Hepatocyte (in vitro differentiated cells): ENCODE results near the gene CNGA3. TPM values are rescaled to one million over a fixed set of nuclear protein-coding genes. Genes with fewer than 3 reads are reported as not detected.

ENCODE experiments used
- DNase-seq: peaks from one replicate; pipeline ENCODE4 v3.0.0-alpha.2; 2016; ENCODE audit warnings: low spot score
- H2AFZ ChIP-seq: fragments of 200-600 bp; sonication (generic); 2 replicates; pipeline ENCODE4 v1.6.0; 2016; ENCODE audit warnings: antibody characterized with exemption, mild to moderate bottlenecking
- H3K27ac ChIP-seq: fragments of 200-600 bp; sonication (generic); 2 replicates; pipeline ENCODE4 v1.5.1; 2016; ENCODE audit warnings: mild to moderate bottlenecking
- H3K27me3 ChIP-seq: fragments of 200-600 bp; sonication (generic); 2 replicates; pipeline ENCODE4 v1.6.1; 2016
- H3K36me3 ChIP-seq: fragments of 200-600 bp; sonication (generic); replicated peaks from 2 replicates; pipeline ENCODE4 v1.5.1; 2016; ENCODE audit warnings: low read depth; ENCODE audit not compliant: insufficient read depth
- H3K4me1 ChIP-seq: fragments of 200-600 bp; sonication (generic); 2 replicates; pipeline ENCODE4 v1.5.1; 2016; ENCODE audit warnings: mild to moderate bottlenecking, moderate library complexity; ENCODE audit not compliant: insufficient read depth
- H3K4me2 ChIP-seq: fragments of 200-600 bp; sonication (generic); 2 replicates; pipeline ENCODE4 v1.6.0; 2016
- H3K4me3 ChIP-seq: fragments of 200-600 bp; sonication (generic); 2 replicates; pipeline ENCODE4 v1.5.1; 2016; ENCODE audit warnings: mild to moderate bottlenecking
- H3K79me2 ChIP-seq: fragments of 200-600 bp; sonication (generic); 2 replicates; pipeline ENCODE4 v1.6.0; 2017; ENCODE audit warnings: mild to moderate bottlenecking
- H3K9me2 ChIP-seq: fragments of 200-600 bp; sonication (generic); replicated peaks from 2 replicates; pipeline ENCODE4 v1.6.0; 2017; ENCODE audit warnings: mild to moderate bottlenecking; ENCODE audit not compliant: insufficient read depth
- H3K9me3 ChIP-seq: fragments of 200-600 bp; sonication (generic); 2 replicates; pipeline ENCODE4 v1.5.1; 2016; ENCODE audit warnings: low read depth, mild to moderate bottlenecking
- H4K20me1 ChIP-seq: fragments of 200-600 bp; sonication (generic); 2 replicates; pipeline ENCODE4 v1.6.0; 2016; ENCODE audit warnings: mild to moderate bottlenecking; ENCODE audit not compliant: insufficient read depth, poor library complexity, severe bottlenecking
- CTCF ChIP-seq: fragments of 200-600 bp; sonication (generic); IDR thresholded peaks from 2 replicates; pipeline ENCODE4 v1.5.1; 2016; ENCODE audit warnings: antibody characterized with exemption, mild to moderate bottlenecking; ENCODE audit not compliant: poor library complexity
- EZH2 ChIP-seq: fragments of 200-600 bp; sonication (generic); IDR thresholded peaks from 2 replicates; pipeline ENCODE4 v1.6.1; 2016; ENCODE audit warnings: antibody characterized with exemption, mild to moderate bottlenecking, borderline replicate concordance
- EZH2phosphoT487 ChIP-seq: fragments of 200-600 bp; sonication (generic); IDR thresholded peaks from one replicate; pipeline ENCODE4 v1.6.1; 2018; ENCODE audit warnings: antibody characterized with exemption, mild to moderate bottlenecking, low read depth, moderate library complexity; ENCODE audit not compliant: unreplicated experiment, severe bottlenecking
- WGBS: methylation state at CpG from one replicate; pipeline ENCODE4 v1.1.6; 2016; ENCODE audit warnings: low lambda C conversion rate; ENCODE audit errors: missing lambda C conversion rate; 5-methylcytosine and 5-hydroxymethylcytosine counted together
- polyA plus RNA-seq: library from polyadenylated mRNA; unstranded; fragments of >200 nt; fragmentation: Nextera tagmentation; extraction: Ambion mirVana; gene quantifications from 2 replicates; pipeline ENCODE4 v1.2.1, GENCODE V29; 2016
- total RNA-seq: library from RNA; depleted of rRNA; stranded (reverse); fragments of >200 nt; gene quantifications from 2 replicates; pipeline ENCODE4 v1.2.3, GENCODE V29; 2014

The CNGA3 gene
- total and polyA plus RNA-seq, 2 experiments from 2014 or later: 0.13 TPM; not detected in 1

GRCh38 chr2:98308068-98308467 is 38.2 kb upstream of the CNGA3 start:
- H3K4me1 ChIP-seq: no peaks in the 10 kb centered on the region
- 81% methylated on average over 8 of the region's 8 CpGs for WGBS
- no peak overlapping the region for H3K4me3 ChIP-seq
- no peaks in the 10 kb centered on the region for H3K9me3 ChIP-seq
- H2AFZ ChIP-seq: no peak overlapping the region
- H3K4me2 ChIP-seq: no peak overlapping the region
- no peak for DNase-seq
- H4K20me1 ChIP-seq: no peaks in the 10 kb centered on the region
- no peaks in the 10 kb centered on the region for H3K27me3 ChIP-seq
- no peak overlapping the region for H3K27ac ChIP-seq
- TF ChIP-seq EZH2phosphoT487: no peak
- H3K79me2 ChIP-seq: no peaks in the 10 kb centered on the region
- no peaks in the 10 kb centered on the region for H3K36me3 ChIP-seq
- no peaks in the 10 kb centered on the region for H3K9me2 ChIP-seq

GRCh38 chr2:98308532-98308931 is 37.7 kb upstream of the CNGA3 start:
- Histone ChIP-seq H3K4me3 (no peak overlapping the region), H3K4me2 (no peak overlapping the region), H3K79me2 (no peaks in the 10 kb centered on the region), H3K27me3 (no peaks in the 10 kb centered on the region), H4K20me1 (no peaks in the 10 kb centered on the region), H3K27ac (no peak overlapping the region), H2AFZ (no peak overlapping the region), H3K4me1 (no peaks in the 10 kb centered on the region), H3K9me2 (no peaks in the 10 kb centered on the region), H3K9me3 (no peaks in the 10 kb centered on the region), H3K36me3 (no peaks in the 10 kb centered on the region)
- TF ChIP-seq CTCF (no peak), EZH2phosphoT487 (no peak), EZH2 (no peak)
- WGBS: 78% methylated on average over 4 of the region's 4 CpGs
- no peak for DNase-seq

GRCh38 chr2:98309580-98309979 is 36.7 kb upstream of the CNGA3 start:
- DNase-seq: no peak
- WGBS: 89% methylated on average over 11 of the region's 11 CpGs
- no peak for TF ChIP-seq EZH2
- TF ChIP-seq CTCF: no peak
- no peak for TF ChIP-seq EZH2phosphoT487

GRCh38 chr2:98310010-98310409 is 36.2 kb upstream of the CNGA3 start:
- TF ChIP-seq CTCF: no peak
- TF ChIP-seq EZH2: no peak
- no peak for TF ChIP-seq EZH2phosphoT487
- Histone ChIP-seq H3K4me3 (no peak overlapping the region), H3K9me2 (no peaks in the 10 kb centered on the region), H3K36me3 (no peaks in the 10 kb centered on the region), H2AFZ (no peak overlapping the region), H3K4me2 (no peak overlapping the region), H3K4me1 (no peaks in the 10 kb centered on the region), H3K9me3 (no peaks in the 10 kb centered on the region), H3K27ac (no peak overlapping the region), H3K79me2 (no peaks in the 10 kb centered on the region), H3K27me3 (no peaks in the 10 kb centered on the region), H4K20me1 (no peaks in the 10 kb centered on the region)
- 82% methylated on average over 4 of the region's 4 CpGs for WGBS
- no peak for DNase-seq

More at GRCh38 chr2:98309580-98309979, 36.7 kb upstream of the CNGA3 start:
- Histone ChIP-seq H3K4me2 (no peak overlapping the region), H3K36me3 (no peaks in the 10 kb centered on the region), H3K4me1 (no peaks in the 10 kb centered on the region), H3K9me3 (no peaks in the 10 kb centered on the region), H3K9me2 (no peaks in the 10 kb centered on the region), H4K20me1 (no peaks in the 10 kb centered on the region), H3K79me2 (no peaks in the 10 kb centered on the region), H2AFZ (no peak overlapping the region), H3K4me3 (no peak overlapping the region), H3K27ac (no peak overlapping the region), H3K27me3 (no peaks in the 10 kb centered on the region)
